HG03045 (cell line): Measurements from ENCODE around the gene VCL.
"Not testable (repeated sequence)": the region's sequence is repeated elsewhere in the genome, so short reads cannot be mapped to it uniquely, and the experiment has no call there.

Experiments
- ATAC-seq: cut with Tn5 transposase; IDR thresholded peaks from one replicate; pipeline ENCODE4 v1.9.1; 2021; ENCODE audit warnings: mild to moderate bottlenecking, moderate library complexity; ENCODE audit not compliant: unreplicated experiment

The VCL gene

GRCh38 chr10:74000892-74001669 is 3.2 kb downstream of the VCL start:
- no peak for ATAC-seq

GRCh38 chr10:74006269-74006668 is 8.4 kb downstream of the VCL start:
- no peak for ATAC-seq

DNA sequence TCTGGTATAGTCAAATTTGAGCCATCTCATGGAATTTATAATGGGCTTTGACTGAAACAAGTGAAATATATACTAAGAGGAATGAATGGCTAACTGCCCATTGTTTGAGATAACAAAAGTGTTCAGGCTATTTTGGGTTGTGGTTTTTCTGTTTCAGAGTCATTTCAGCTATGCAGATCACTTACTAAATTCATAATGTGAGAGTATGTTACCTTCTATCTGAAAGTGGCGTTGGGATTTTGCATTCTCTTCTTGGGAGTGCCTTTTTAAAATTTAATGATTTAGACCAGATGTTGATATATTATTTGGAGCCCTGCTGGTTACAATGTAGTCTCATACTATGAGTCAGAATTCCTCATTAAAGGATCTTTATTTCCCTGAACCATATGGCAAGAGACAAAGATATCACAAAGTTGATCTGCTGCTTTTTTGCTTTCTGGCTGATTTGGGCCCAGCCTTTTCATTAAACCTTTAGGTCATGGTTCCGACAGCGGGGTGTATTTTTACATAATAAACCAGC is 10.4 kb downstream of the VCL start:
- no peak for ATAC-seq

DNA sequence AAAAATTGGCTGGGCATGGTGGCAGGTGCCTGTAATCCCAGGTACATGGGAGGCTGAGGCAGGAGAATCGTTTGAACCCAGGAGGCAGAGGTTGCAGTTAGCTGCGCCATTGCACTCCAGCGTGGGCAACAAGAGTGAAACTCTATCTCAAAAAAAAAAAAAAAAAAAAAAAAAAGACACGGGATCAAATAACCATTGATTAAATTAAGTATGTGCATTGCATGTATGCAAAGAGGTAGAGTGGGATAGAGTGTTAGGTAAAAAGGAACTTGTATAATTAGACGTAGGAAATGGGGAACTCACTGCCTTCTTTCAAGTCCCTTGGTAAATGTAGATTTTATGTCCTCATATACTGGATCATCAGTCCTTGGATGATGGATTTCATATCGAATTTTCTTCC is 13.1 kb downstream of the VCL start:
- no peak for ATAC-seq

- no peak for ATAC-seq
Observed at GRCh38 chr10:74011770-74012169, 13.9 kb downstream of the VCL start.

GRCh38 chr10:74012480-74012879 is 14.6 kb downstream of the VCL start:
- ATAC-seq = no peak

DNA sequence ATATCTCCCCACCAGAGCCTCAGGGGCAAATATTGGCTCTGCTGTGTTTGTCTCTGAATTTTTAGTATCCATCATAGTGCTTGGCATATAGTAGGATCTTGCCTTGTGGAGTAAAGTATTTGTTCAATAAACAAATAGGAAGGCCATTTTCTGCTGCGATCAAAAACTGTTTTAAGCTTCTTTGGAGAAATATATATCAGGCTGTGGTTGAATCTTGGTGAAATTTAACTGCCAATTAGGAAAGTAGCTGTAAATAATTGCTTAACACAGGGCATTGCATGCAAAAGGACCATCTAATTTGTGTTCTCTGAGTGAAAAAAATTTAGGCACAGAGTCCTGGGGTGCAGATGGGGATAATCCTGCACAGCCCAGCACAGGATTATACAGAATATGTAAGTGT is 15.1 kb downstream of the VCL start:
- no peak for ATAC-seq

DNA sequence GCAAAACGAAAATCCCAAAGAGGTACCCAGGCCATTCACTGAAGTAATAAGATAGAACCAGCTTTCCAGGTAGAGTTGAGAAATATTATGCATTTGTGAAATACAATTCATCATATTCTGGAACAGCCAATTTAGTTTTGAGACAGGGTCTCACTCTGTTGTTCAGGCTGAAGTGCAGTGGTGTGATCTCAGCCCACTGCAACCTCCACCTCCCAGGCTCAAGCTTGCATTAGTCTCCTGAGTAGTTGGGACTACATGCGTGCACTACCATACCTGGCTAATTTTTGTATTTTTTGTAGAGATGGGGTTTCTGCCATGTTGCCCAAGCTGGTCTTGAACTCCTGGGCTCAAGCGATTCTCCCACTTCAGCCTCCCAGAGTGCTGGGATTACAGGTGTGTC is 16.7 kb downstream of the VCL start:
- not testable (repeated sequence) for ATAC-seq

DNA sequence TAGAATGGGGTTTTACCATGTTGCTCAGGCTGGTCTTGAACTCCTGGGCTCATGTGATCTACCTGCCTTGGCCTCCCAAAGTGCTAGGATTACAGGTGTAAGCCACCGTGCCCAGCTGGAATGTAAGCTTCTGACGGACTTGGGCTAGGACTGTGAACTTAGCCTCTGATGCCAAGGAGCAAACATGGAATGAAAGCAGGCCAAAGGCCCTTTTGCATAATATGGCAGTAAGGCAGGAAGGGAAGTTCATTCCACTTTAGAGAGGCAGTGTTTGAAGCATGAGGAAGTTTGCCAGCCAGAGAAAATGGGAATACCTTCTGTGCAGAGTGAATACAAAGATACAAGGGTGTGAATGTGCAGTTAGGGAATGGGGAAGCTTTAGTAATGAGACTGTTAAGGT is 20.3 kb downstream of the VCL start:
- no peak for ATAC-seq

GRCh38 chr10:74021248-74022055 is 23.5 kb downstream of the VCL start:
- ATAC-seq = no peak

GRCh38 chr10:74022926-74023629 is 25.2 kb downstream of the VCL start:
- ATAC-seq = no peak

- no peak for ATAC-seq
Observed at GRCh38 chr10:74024600-74024999, 26.7 kb downstream of the VCL start.

DNA sequence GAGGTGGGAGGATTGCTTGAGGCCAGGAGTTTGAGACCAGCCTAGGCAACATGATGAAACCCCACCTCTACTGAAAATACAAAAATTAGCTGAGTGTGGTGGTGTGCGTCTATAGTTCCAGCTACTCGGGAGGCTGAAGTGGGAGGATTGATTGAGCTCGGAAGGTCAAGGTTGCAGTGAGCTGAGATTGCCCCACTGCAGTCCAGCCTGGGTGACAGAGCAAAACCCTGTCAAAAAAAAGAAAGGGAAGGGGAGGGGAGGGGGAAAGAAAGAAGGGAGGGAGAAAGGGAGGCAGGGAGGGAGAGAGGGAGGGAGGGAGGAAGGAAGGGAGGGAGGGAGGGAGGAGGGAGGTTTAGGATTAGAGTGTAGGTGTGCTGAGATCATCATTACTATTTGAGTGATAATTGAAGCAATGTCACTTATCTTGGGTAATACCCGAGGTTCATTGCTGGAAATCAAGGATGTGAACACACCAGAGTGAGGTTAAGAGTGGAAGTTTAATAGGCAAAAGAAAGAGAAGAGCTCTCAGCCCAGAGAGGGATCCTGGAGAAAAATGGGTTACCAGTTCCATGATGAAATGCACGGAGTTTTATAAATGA is 27.6 kb downstream of the VCL start:
- ATAC-seq = no peak

DNA sequence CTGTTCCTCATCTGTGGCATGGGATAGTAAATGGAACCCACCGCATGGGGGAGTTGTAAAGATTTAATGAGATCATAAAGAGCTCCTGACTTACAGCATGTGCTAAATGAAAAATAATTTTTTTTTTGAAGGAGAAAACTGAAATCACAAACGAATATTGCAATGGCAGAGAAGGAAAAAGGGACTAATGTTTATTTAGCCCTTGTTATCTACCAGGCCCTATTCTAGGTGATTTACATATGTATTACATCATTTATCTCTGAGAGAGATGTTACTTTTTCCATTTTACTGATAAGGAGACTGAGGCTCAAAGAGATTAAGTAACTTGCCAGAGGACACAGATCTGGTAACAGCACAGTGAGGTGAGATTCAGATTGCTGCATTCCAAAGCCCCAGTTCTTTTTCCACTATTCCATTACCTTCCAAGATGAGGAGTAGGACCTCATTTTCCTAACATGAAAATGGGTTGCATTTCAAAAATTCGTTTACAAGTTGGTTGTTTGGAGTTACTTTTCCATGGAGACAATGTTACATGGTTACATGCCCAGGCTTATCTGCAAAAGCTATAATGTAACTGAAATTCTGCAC is 28.6 kb downstream of the VCL start:
- ATAC-seq = no peak

DNA sequence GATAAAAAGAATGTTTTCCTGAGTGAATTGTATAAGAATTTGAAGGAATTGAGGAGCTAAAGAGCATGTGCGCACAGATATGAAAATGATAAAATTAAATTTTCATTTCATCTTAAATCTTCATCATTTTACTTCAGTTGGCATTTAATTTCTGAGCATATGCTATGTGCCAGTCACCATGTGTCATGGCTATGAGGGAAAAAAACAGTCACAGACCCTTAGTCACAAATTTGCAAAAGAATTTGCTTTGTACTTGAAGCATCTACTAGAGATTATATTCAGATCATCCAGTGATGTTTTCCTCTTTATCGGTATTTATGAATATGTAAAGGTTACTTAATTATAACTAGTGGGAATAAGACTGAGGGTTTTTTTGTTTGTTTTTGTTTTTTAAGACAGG is 29.8 kb downstream of the VCL start:
- ATAC-seq = no peak

- ATAC-seq = no peak
Observed at GRCh38 chr10:74029943-74030342, 32.0 kb downstream of the VCL start.

GRCh38 chr10:74032208-74032607 is 34.3 kb downstream of the VCL start:
- not testable (repeated sequence) for ATAC-seq

- no peak for ATAC-seq
Observed at GRCh38 chr10:74032900-74033655, 35.2 kb downstream of the VCL start.

DNA sequence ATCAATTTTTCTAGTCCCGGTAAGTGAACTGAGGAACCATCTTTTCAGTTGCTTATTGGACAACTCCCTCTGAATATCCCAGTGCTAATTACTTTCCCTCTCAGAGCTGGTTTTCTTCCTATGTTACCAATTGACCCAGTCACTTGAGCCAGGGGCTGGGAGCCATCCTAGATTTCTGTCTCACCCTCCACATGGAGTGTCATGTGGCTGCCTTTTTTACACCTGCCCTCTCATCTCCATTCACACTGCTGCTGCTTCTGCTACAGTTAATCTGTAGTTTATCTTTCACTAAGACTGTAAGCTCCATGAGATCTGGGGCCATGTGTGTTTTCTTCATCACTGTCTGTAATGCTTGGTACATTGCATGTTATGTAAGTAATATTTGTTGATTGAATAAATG is 35.8 kb downstream of the VCL start:
- no peak for ATAC-seq

DNA sequence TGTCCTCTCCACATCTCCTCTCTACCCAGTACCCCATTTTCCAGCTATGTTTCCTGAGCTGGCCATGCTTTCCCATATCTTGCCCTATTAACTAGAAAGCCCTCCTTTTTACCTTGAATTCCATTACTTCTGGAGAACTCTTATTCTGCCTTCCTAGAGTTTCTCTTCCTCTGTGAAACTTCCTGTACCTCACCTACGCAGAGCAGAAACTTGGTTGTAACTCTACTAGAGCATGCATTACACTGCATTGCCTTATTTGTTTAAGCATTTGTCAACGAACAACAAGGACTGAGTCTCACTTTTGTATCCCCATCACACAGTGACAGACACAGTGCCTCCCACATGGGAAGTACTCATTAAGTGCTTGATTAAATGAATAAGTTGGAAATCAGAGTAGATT is 36.4 kb downstream of the VCL start:
- no peak for ATAC-seq
